ENCODE data around the gene CHD1L.
"Not testable (repeated sequence)": the region's sequence is repeated elsewhere in the genome, so short reads cannot be mapped to it uniquely, and the experiment has no call there.

Gene CHD1L

GRCh38 chr1:147242449-147243227, at the start of gene CHD1L:
CHD1L (plus strand) TSS chr1:147242684; CDS start chr1:147242704, 20 bp downstream.
- in situ Hi-C loops (cut with HindIII; ENCODE audit: low sequenced_read_pairs), result no loop called here

GRCh38 chr1:147197324-147197723, 45.2 kb upstream of the CHD1L start:
- in situ Hi-C loops (cut with HindIII; ENCODE audit: low sequenced_read_pairs), result not testable (repeated sequence)

- in situ Hi-C loops (cut with HindIII; ENCODE audit: low sequenced_read_pairs), result no loop called here
Measured at GRCh38 chr1:147201276-147201675, 41.2 kb upstream of the CHD1L start.

- in situ Hi-C loops (cut with HindIII; ENCODE audit: low sequenced_read_pairs), result no loop called here
Measured at GRCh38 chr1:147201786-147202185, 40.7 kb upstream of the CHD1L start.

GRCh38 chr1:147202576-147202975, 39.9 kb upstream of the CHD1L start:
- in situ Hi-C loops (cut with HindIII; ENCODE audit: low sequenced_read_pairs), result no loop called here

GRCh38 chr1:147204080-147204479, 38.4 kb upstream of the CHD1L start:
- in situ Hi-C loops (cut with HindIII; ENCODE audit: low sequenced_read_pairs), result no loop called here

GRCh38 chr1:147207192-147207591, 35.3 kb upstream of the CHD1L start:
- in situ Hi-C loops (cut with HindIII; ENCODE audit: low sequenced_read_pairs), result no loop called here

GRCh38 chr1:147208619-147209018, 33.9 kb upstream of the CHD1L start:
- in situ Hi-C loops (cut with HindIII; ENCODE audit: low sequenced_read_pairs), result no loop called here

- in situ Hi-C loops (cut with HindIII; ENCODE audit: low sequenced_read_pairs), result no loop called here
Measured at GRCh38 chr1:147209825-147210821, 32.4 kb upstream of the CHD1L start.

GRCh38 chr1:147210987-147211386, 31.5 kb upstream of the CHD1L start:
- in situ Hi-C loops (cut with HindIII; ENCODE audit: low sequenced_read_pairs), result no loop called here

- in situ Hi-C loops (cut with HindIII; ENCODE audit: low sequenced_read_pairs), result no loop called here
Measured at GRCh38 chr1:147211577-147211976, 30.9 kb upstream of the CHD1L start.

GRCh38 chr1:147213271-147213670, 29.2 kb upstream of the CHD1L start:
- in situ Hi-C loops (cut with HindIII; ENCODE audit: low sequenced_read_pairs), result no loop called here

GRCh38 chr1:147214325-147214724, 28.2 kb upstream of the CHD1L start:
- in situ Hi-C loops (cut with HindIII; ENCODE audit: low sequenced_read_pairs), result no loop called here

- in situ Hi-C loops (cut with HindIII; ENCODE audit: low sequenced_read_pairs), result no loop called here
Measured at GRCh38 chr1:147214842-147215539, 27.5 kb upstream of the CHD1L start.

- in situ Hi-C loops (cut with HindIII; ENCODE audit: low sequenced_read_pairs), result no loop called here
Measured at GRCh38 chr1:147215540-147215916, 27.0 kb upstream of the CHD1L start.

GRCh38 chr1:147216124-147216523, 26.4 kb upstream of the CHD1L start:
- in situ Hi-C loops (cut with HindIII; ENCODE audit: low sequenced_read_pairs), result no loop called here

GRCh38 chr1:147217141-147217540, 25.3 kb upstream of the CHD1L start:
- in situ Hi-C loops (cut with HindIII; ENCODE audit: low sequenced_read_pairs), result no loop called here

- in situ Hi-C loops (cut with HindIII; ENCODE audit: low sequenced_read_pairs), result no loop called here
Measured at GRCh38 chr1:147218606-147219005, 23.9 kb upstream of the CHD1L start.

- in situ Hi-C loops (cut with HindIII; ENCODE audit: low sequenced_read_pairs), result no loop called here
Measured at GRCh38 chr1:147223740-147224615, 18.5 kb upstream of the CHD1L start.

- in situ Hi-C loops (cut with HindIII; ENCODE audit: low sequenced_read_pairs), result no loop called here
Measured at GRCh38 chr1:147225193-147225730, 17.2 kb upstream of the CHD1L start, which contains the start of gene FMO5. FMO5 (minus strand) TSS chr1:147225339; CDS start chr1:147225029, 310 bp downstream.

All from DLD1 (cell line).